ENCODE data around the gene GJC2. TPM values are rescaled to one million over a fixed set of nuclear protein-coding genes. Genes with fewer than 3 reads are reported as not detected.
A peak's percentile ranks its signal among the peaks of the same experiment; 100 is the strongest.

The GJC2 gene
- total RNA-seq, result 1 to 10 TPM; 1.1 to 1.8 TPM

DNA sequence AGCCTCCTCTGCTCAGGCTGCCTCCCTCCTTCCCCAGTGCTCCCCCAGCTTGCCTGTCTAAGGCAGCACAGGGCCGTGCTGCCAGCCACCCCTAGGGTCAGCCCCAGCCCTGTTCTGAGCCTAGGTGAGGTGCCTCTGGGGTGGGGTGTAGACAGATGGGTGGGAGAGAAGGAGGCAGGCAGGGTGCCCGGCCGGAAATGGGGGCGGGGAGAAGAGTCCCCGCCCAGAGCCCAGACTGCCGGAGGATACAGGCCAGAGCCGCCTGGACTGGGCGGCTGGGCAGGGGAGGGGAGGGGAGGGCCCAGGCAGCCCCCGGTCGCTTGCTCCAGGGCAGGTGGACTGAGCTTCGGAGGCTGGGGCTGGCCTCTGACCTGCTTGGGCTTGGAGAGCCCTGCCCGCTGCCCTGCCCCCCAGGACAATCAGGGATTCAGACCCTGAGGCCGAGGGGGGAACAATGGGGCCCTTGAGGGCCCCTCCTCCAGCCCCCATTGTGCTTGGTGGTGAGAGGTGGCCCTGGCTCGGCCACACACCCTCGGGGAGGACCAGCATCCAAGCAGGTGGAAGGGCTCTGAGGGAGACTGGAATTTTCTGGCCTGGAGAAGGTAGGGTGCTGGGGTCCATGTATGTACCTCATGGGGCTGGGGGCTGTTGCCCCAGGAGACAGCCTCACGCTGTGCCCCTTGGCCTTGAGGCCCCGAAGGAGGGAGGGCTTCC lies at the start of gene GJC2:
Gene GJC2, plus strand, starts transcription at position 525 of the 714 bp plus-strand sequence. CDS start 7,829 bp downstream, outside the sequence.
- no peaks in the 10 kb centered on the region for H3K27me3 Mint-ChIP-seq
- DNase-seq (no peak), ATAC-seq (no peak)
- H3K9me3 Mint-ChIP-seq (ENCODE audit: low read depth), result no peaks in the 10 kb centered on the region
- no peaks in the 10 kb centered on the region for H3K36me3 Mint-ChIP-seq
- H3K27ac Mint-ChIP-seq, result no peak within 1 kb of the TSS
- CTCF ChIA-PET, result no interaction called here
- no peak within 1 kb of the TSS for H3K4me3 Mint-ChIP-seq
- H3K4me1 Mint-ChIP-seq, result peaks cover 6% of the 10 kb centered on the region

DNA sequence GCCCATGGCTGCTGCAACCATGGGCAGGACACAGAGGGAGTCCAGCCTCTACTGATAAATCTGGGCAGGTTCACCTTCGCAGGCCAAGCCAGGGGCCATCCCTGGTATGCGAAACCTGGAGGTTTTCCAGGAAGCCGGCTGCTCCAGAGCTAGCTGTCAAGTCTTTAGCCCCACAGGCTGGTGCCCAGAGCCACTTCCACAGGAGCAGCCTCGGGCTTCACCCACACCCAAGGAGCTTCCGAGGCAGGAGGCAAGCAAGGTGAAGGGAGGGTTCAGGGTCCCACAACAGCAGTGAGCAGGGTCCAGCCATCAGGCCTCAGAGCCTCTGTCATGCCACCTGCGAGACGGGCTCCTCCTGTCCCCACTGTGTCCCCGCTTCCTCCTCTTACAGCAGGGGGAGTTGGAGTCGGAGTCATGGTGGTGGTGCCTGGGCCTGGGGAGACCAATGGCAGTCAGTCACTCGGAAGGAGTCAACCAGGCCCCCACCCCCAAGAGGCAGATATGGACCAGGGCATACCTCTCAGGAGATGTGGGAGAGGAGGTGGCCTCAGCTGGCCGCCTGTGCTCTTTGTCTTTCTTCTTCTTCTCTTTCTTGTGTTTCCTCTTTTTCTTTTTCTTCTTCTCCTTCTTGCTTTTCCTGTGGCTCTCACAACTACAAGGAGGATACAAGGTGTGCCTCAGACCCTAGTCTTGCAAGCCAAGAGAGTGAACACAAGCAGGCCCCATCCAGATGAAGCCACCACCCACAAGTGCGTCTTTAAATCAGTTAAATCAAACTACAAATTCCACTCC lies 48.7 kb upstream of the GJC2 start:
- CTCF ChIA-PET, result interaction anchor here (0.5 to 1.4 kb wide), 4 partner anchors 13 to 365 kb away, joined by 3 to 7 read pairs (median 4); partner anchors contain the start of gene ARF1
- Mint-ChIP-seq H3K4me3 (peak overlapping the region; percentile 95), H3K4me1 (peaks cover 31% of the 10 kb centered on the region), H3K27ac (peak overlapping the region; percentile 73), H3K36me3 (peaks cover 24% of the 10 kb centered on the region), H3K27me3 (no peaks in the 10 kb centered on the region), H3K9me3 (ENCODE audit: low read depth) (no peaks in the 10 kb centered on the region)
- DNase-seq (no peak), ATAC-seq (no peak)

DNA sequence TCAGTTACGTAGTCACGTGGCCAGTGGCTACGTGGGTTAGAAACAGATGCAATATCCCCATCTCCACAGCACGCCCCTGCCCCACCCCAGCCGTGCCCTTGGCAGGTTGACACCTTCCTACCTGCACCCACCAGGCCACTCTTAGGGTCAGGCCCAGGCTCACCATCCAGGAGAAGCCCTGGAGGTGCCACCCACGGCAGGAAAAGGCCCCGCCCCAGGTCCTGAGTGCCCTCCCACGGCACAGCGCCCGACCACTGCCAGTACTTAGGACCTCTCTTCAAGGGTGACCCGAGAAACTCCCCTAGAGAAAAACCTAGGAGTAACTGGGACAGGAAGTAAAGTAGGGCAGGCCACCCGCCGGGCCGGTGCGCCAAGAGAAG lies 48.1 kb upstream of the GJC2 start:
- DNase-seq (no peak), ATAC-seq (no peak)
- peak overlapping the region; percentile 95 for H3K4me3 Mint-ChIP-seq
- CTCF ChIA-PET, result interaction anchor here (1.0 to 1.4 kb wide), 2 partner anchors 15 to 19 kb away, joined by 6 to 7 read pairs; partner anchors contain the start of gene ARF1
- no peaks in the 10 kb centered on the region for H3K9me3 Mint-ChIP-seq (ENCODE audit: low read depth)
- peak overlapping the region; percentile 73 for H3K27ac Mint-ChIP-seq
- H3K27me3 Mint-ChIP-seq, result no peaks in the 10 kb centered on the region
- H3K4me1 Mint-ChIP-seq, result peaks cover 31% of the 10 kb centered on the region
- peaks cover 20% of the 10 kb centered on the region for H3K36me3 Mint-ChIP-seq

DNA sequence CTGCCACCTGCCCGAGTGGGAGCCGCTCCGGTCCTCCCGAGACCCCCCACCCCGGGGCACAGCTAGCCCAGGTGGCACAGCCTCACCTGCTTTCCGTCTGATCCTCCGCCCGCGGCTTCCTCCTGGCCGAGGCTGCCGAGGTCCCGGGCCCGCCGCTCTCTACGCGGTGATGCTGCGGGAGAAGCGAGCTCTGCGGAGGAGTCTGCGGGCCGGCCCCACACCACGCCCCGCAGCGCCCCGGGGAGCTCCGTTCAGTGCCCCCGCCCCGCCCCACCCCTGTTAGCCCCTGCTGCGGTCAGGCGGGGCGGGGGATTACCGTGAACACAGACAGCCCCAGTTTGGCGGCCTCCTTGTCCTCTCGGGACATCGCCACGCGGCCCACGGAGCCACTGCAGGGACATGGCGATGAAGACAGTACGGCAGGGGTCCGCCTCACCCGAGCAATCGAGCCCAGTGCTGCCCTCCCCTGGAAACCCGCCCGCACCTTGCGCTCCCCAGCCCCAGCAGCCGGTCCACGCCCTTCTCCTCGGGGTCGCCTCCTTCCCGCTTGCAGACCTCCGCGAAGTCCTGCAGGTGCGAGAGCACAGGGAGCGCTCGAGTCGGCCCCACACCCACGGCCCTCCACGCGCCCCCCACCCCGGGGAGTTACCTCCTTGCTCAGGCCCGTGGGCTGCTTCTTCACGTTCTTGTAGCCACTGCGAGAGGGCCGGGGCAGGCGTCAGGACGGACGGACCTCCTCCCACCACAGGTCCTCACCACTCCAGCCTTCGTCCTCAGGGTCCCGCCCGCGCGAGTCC lies 47.5 kb upstream of the GJC2 start:
- Mint-ChIP-seq H3K9me3 (ENCODE audit: low read depth) (no peaks in the 10 kb centered on the region), H3K4me1 (peaks cover 31% of the 10 kb centered on the region), H3K4me3 (peak overlapping the region; percentile 95), H3K27me3 (no peaks in the 10 kb centered on the region), H3K36me3 (peaks cover 21% of the 10 kb centered on the region), H3K27ac (peak overlapping the region; percentile 80)
- ATAC-seq, result peak; percentile 46
- DNase-seq, result peak; percentile 73
- CTCF ChIA-PET, result interaction anchor here (0.5 to 1.4 kb wide), 3 partner anchors 15 to 85 kb away, joined by 3 to 7 read pairs (median 6); partner anchors contain the start of gene ARF1

DNA sequence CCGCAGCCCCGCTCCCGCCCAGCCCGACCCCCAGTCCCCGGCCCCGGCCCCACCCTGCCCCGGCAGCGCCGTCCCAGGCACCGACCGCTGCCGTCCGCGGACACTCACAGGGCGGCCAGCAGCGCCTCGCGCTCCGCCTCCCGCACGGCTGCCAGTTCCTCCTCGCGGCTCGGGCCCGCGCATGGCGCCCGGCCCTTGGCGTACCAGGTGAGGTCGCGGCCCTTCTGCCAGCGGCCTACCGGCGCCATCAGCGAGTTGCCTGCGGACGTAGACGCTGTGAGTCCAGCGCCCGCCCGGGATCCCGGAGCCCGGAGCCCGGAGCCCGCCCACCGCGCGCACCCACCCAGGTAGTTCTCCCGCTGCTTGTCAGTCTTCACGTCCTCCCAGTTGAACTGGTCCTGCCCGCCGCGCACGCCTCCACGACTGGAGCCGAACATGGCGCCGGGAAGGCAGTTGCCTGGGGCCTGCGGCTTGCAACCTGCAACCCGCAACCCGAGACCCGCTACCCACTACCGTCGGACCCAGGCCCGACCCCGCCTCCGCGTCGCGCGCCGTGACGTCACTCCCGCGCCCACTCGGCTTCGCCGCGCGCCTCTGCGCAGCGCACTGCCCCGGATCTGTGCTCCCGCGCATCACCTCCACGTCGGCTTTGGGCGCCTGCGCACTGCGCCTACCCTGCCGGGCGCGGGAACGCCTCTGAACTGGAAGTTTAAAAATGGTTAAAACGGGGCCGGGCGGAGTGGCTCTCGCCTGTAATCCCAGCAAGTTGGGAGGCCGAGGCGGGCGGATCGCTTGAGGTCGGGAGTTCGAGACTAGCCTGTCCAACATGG lies 46.7 kb upstream of the GJC2 start, which contains the start of gene C1orf35:
Gene C1orf35, minus strand, starts transcription at position 535 of the 830 bp plus-strand sequence. Its CDS starts 98 bp downstream, at position 437.
- Mint-ChIP-seq H3K4me3 (peak within 1 kb of the TSS; percentile 95), H3K27me3 (no peaks in the 10 kb centered on the region), H3K36me3 (peaks cover 13% of the 10 kb centered on the region), H3K9me3 (ENCODE audit: low read depth) (no peaks in the 10 kb centered on the region), H3K4me1 (peaks cover 35% of the 10 kb centered on the region), H3K27ac (peak within 1 kb of the TSS; percentile 92)
- CTCF ChIA-PET, result interaction anchor here (0.8 to 0.9 kb wide), 2 partner anchors 28 to 103 kb away, joined by 3 read pairs; no protein-coding TSS in a partner anchor
- peak; percentile 97 for DNase-seq
- ATAC-seq, result peak; percentile 88

DNA sequence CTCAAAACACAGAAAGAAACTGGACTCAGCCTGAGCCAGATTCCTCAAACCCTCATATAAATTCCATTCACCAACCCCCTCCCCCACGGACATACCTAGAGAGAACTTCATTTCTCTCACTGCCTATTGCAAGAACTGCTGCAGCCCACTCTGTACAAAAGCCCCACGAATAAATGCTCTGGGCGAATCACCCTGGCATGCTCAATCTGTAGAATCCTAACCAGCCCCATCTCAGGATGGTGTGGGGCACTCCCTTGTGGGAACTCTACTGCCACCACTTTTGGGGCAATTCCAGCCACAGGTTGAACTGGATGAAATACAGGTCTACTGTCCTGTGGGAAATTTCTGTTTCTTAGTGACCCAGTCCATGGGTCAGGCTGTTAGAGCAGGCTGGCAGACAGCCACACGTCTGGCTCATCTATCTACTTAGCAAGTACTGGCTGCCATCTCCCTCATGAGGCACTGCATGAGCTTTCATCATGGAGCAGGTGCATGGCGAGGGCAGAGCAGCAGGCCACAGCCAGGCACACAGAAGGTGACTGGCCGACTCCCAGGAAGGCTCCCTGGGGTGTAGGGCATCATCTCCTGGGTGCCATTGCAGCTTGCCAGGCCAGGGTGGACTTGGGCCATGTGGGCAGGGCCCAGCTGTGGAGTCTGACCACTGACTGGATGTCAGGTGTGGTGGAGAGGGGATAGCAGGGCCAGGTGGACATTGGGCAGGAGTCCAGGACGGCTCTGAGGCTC lies 45.0 kb upstream of the GJC2 start:
- H3K36me3 Mint-ChIP-seq, result peaks cover 4% of the 10 kb centered on the region
- H3K4me3 Mint-ChIP-seq, result peak overlapping the region; percentile 95
- ATAC-seq (no peak), DNase-seq (no peak)
- no peaks in the 10 kb centered on the region for H3K9me3 Mint-ChIP-seq (ENCODE audit: low read depth)
- no peaks in the 10 kb centered on the region for H3K27me3 Mint-ChIP-seq
- peaks cover 38% of the 10 kb centered on the region for H3K4me1 Mint-ChIP-seq
- peak overlapping the region; percentile 55 for H3K27ac Mint-ChIP-seq
- CTCF ChIA-PET, result no interaction called here

DNA sequence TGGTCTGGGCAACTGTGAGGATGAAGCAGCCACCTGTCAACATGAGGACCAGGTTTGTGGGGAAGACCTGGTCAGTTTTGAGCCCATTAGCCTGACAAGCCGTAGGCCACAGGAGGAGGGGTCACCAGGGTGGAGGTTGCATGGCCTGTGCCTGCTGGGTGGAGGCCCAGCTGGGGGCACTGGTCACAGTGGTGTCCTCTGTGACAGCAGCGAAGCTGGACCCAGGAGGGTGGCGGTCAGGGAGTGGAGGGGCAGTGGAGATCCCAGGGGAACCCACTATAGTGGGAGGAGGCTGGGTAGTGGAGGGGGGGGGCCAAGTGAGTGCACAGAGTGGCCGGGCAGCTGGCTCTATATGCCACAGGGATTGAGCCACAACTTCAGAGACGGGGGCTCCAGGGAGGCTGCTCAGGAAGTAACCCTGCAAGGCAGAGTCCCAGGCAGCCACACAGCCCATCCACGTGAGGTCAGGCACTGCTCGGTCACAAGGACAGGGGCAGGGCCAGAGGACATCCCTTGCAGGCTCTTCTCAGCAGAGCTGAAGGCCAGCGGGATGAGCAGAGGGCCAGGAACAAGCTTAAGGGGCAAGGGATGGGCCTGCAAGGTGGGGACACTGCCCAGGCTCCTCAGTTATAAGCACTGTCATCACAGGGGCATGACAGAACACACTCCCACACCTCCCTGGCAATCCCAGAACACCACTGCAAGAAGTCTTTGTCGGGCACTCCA lies 44.3 kb upstream of the GJC2 start:
- ATAC-seq (no peak), DNase-seq (no peak)
- Mint-ChIP-seq H3K27me3 (no peaks in the 10 kb centered on the region), H3K4me1 (peaks cover 45% of the 10 kb centered on the region), H3K36me3 (peaks cover 4% of the 10 kb centered on the region), H3K27ac (no peak overlapping the region), H3K9me3 (ENCODE audit: low read depth) (no peaks in the 10 kb centered on the region), H3K4me3 (no peak overlapping the region)
- CTCF ChIA-PET, result interaction anchor here (0.8 kb wide), 1 partner anchor 60 kb away, joined by 3 read pairs; the partner anchor contains the start of gene IBA57

DNA sequence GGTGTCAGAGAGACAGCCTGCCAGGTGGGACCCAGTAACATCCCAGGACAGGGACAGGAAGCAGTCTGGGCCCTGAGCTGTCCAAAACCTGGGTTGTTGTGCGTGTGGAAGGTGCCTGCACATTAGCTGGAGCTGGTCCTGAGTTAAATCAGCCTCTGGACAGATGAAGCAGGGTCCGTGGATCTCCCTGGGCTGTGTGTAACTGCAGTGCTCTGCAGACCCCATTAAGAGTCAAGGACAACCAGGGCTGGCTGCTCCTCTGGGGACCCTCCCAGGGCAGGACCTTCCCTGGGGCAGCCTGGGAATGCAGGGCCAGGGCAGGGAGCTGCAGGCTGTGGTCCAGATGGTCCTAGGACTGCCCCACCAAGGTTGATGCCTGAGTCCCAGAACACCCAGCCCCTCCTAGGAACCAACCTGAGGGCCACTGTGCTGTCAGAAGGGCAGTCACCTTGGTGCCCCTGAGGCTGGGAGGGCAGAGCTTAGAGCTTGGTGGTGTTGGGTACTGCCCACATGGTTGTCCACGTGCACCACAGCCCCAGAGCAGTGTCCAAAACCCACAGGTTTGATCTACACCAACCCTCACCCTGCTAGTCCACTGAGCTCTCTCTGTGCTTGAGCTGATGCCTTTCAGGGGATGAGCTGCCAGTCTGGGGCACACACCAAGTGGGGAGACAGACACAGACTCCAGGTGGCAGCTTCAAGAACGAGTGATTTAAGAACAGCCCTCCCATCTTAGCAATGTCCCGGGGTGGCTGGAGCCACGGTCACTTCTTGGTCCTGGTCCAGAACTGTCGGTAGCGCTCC lies 43.5 kb upstream of the GJC2 start:
- Mint-ChIP-seq H3K9me3 (ENCODE audit: low read depth) (no peaks in the 10 kb centered on the region), H3K4me3 (no peak overlapping the region), H3K4me1 (peaks cover 43% of the 10 kb centered on the region), H3K27me3 (no peaks in the 10 kb centered on the region), H3K27ac (no peak overlapping the region), H3K36me3 (peaks cover 4% of the 10 kb centered on the region)
- ATAC-seq (no peak), DNase-seq (no peak)
- CTCF ChIA-PET, result interaction anchor here (0.8 to 2.1 kb wide), 5 partner anchors 24 to 60 kb away, joined by 3 to 5 read pairs (median 4); partner anchors contain the start of gene IBA57

DNA sequence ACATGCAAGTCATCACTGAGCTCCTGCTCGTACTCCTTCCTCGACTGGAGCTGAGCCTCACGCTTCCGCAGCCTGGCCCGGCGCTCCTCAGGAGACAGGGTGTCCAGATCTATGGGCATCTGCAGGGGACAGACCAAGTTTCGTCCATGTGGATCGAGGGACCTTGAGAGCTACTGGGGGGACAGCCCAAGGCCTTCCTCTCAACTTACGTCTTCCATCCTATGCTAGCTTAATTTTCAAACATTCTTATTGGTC lies 43.0 kb upstream of the GJC2 start:
- Mint-ChIP-seq H3K36me3 (peaks cover 4% of the 10 kb centered on the region), H3K4me3 (no peak overlapping the region), H3K27ac (no peak overlapping the region), H3K27me3 (no peaks in the 10 kb centered on the region), H3K9me3 (ENCODE audit: low read depth) (no peaks in the 10 kb centered on the region), H3K4me1 (peaks cover 38% of the 10 kb centered on the region)
- CTCF ChIA-PET, result interaction anchor here (0.8 to 2.1 kb wide), 4 partner anchors 24 to 60 kb away, joined by 3 to 5 read pairs (median 4); partner anchors contain the start of gene IBA57
- DNase-seq, result no peak
- no peak for ATAC-seq

DNA sequence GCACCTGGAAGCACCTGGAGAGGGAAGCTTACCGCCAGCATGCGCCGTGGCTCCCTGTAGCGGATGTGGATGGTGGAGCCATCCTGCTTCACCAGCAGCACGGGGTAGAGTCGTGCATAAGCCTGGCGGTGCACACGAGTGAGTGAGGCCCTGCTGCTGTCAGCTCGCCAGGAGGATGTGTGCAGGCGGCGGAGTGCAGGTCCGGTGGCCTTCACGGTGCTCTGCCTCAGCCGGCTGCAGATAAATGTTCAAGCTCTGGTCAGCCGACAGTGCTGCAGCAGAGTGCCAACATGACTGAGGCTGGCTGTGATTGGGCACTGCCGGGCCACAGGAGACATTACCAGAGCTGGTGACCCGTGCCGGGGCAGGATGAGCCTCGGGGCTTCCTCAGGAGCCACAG lies 42.1 kb upstream of the GJC2 start:
- no peaks in the 10 kb centered on the region for H3K9me3 Mint-ChIP-seq (ENCODE audit: low read depth)
- H3K4me3 Mint-ChIP-seq, result peak overlapping the region; percentile 85
- H3K27me3 Mint-ChIP-seq, result no peaks in the 10 kb centered on the region
- peaks cover 38% of the 10 kb centered on the region for H3K4me1 Mint-ChIP-seq
- CTCF ChIA-PET, result interaction anchor here (1.3 to 2.1 kb wide), 2 partner anchors 26 to 59 kb away, joined by 4 to 5 read pairs; partner anchors contain the start of gene IBA57
- DNase-seq (no peak), ATAC-seq (no peak)
- peaks cover 4% of the 10 kb centered on the region for H3K36me3 Mint-ChIP-seq
- H3K27ac Mint-ChIP-seq, result peak overlapping the region; percentile 88
